Measurements from ENCODE around the gene PANX3. TPM values are rescaled to one million over a fixed set of nuclear protein-coding genes. Genes with fewer than 3 reads are reported as not detected.

PANX3 gene
- total and polyA plus RNA-seq, 9 of the 15 experiments (the other 6 are each of a cell fraction or from before 2014, with no cell fraction given), result 0.09 to 0.69 (median 0.39) TPM

GRCh38 chr11:124656774-124657630, 45.8 kb downstream of the PANX3 start:
- no peak for DNase-seq (ENCODE audit: extremely low read depth in 1 of 4, low spot score in 3 of 4)
- Histone ChIP-seq H3K9me3 (replicated peaks; ENCODE audit: control insufficient read depth, insufficient read depth, low read depth, low read length) (no peaks in the 10 kb centered on the region), H4K20me1 (replicated peaks; ENCODE audit: control insufficient read depth, insufficient read depth, low read length) (no peaks in the 10 kb centered on the region), H3K9ac (ENCODE audit: insufficient read depth in 1 of 2, low read depth in 2 of 2, low read length in 2 of 2) (no peak overlapping the region; a peak in 1 of 4 replicates), H3K4me1 (replicated peaks in 1 of 2; ENCODE audit: control insufficient read depth in 2 of 2, insufficient read depth in 2 of 2, low read length in 2 of 2) (no peaks in the 10 kb centered on the region), H3K9me1 (ENCODE audit: control insufficient read depth, insufficient read depth, low read length) (no peaks in the 10 kb centered on the region), H2AFZ (ENCODE audit: low read depth, low read length) (no peak overlapping the region; the same call in 1 of the 2 replicates), H3K4me3 (no peak overlapping the region), H3K79me2 (ENCODE audit: control insufficient read depth, insufficient read depth, low read length) (no peaks in the 10 kb centered on the region), H3K36me3 (ENCODE audit: control insufficient read depth, insufficient read depth, low read length) (no peaks in the 10 kb centered on the region), H3K27ac (ENCODE audit: extremely low read depth, low read depth, low read length) (no peak overlapping the region), H3K27me3 (ENCODE audit: control insufficient read depth in 2 of 2, insufficient read depth in 2 of 2, low read length in 2 of 2) (no peaks in the 10 kb centered on the region), H3K4me2 (ENCODE audit: insufficient read depth, low read length) (no peak overlapping the region)
- intact Hi-C loops (cut with micrococcal nuclease) (no loop called here), in situ Hi-C loops (cut with MboI) (no loop called here)
- TF ChIP-seq ZNF561 (CRISPR knock-in tag; conservative IDR thresholded peaks at IDR 0.05) (no peak), ZNF696 (CRISPR knock-in tag; conservative IDR thresholded peaks at IDR 0.05) (no peak), HDAC6 (IDR thresholded peaks at IDR 0.05; ENCODE audit: low read depth, low read length) (no peak), ZSCAN32 (CRISPR knock-in tag; IDR thresholded peaks at IDR 0.05) (no peak), AFF4 (CRISPR knock-in tag; IDR thresholded peaks at IDR 0.05) (no peak), SIX5 (IDR thresholded peaks at IDR 0.05; ENCODE audit: borderline replicate concordance in 1 of 2, insufficient read depth in 1 of 2, low read depth in 1 of 2, low read length in 2 of 2) (no peak), MYNN (IDR thresholded peaks at IDR 0.05) (no peak), MYNN (CRISPR knock-in tag; IDR thresholded peaks at IDR 0.05) (no peak), ARID3B (CRISPR knock-in tag; IDR thresholded peaks at IDR 0.05; ENCODE audit: borderline replicate concordance) (no peak), CTBP1 (IDR thresholded peaks at IDR 0.05; ENCODE audit: borderline replicate concordance) (no peak), ZNF512 (tag; IDR thresholded peaks at IDR 0.05) (no peak), ATF7 (IDR thresholded peaks at IDR 0.05) (no peak), MED1 (CRISPR knock-in tag; IDR thresholded peaks at IDR 0.05; ENCODE audit: borderline replicate concordance) (no peak), SAFB (IDR thresholded peaks at IDR 0.05; ENCODE audit: borderline replicate concordance, low read depth, low read length) (no peak)
- no TSS peak for BruUV-seq (replicated peaks)
- no peak for FAIRE-seq
- ChIA-PET CTCF (ENCODE audit: low intra/inter-chr PET ratio) (no interaction called here), POLR2A (interaction anchor here (0.6 to 1.1 kb wide), 2 partner anchors 10 to 21 kb away, joined by 3 to 5 read pairs; no protein-coding TSS in a partner anchor)
- no peak for ATAC-seq
- 42% methylated on average over 15 of the region's 16 CpGs for WGBS (ENCODE audit: insufficient coverage, low coverage, missing lambda C conversion rate)

Data from K562 (cell line).